UCSD-AML1 (cell line): ENCODE measurements around the gene SPTBN5.
A peak's percentile ranks its signal among the peaks of the same experiment; 100 is the strongest.

Source experiments
- DNase-seq: peaks from one replicate; lab custom pipeline; 2025; ENCODE audit not compliant: unreplicated experiment; lab: John Stamatoyannopoulos, UW

Gene SPTBN5

DNA sequence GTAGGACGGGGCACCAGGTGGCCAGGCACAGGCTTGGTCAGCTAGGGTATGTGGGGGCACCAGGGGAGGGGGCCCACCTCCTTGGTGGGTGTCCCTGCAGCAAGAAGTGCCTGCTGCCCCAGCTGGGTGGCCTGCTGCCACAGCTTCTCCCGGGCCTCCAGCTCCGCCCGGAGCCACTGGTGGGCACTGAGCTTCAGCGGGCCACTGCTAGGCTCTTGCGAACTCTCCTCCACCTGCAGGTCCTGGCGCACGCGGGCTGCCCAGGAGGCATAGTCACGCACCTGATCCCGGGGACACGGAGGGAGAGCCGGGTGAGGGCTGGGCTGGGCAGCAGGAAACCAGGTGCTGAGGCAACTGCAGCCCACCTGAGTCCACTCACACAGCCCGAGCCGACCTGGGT lies 25.5 kb downstream of the SPTBN5 start:
- no peak for DNase-seq

DNA sequence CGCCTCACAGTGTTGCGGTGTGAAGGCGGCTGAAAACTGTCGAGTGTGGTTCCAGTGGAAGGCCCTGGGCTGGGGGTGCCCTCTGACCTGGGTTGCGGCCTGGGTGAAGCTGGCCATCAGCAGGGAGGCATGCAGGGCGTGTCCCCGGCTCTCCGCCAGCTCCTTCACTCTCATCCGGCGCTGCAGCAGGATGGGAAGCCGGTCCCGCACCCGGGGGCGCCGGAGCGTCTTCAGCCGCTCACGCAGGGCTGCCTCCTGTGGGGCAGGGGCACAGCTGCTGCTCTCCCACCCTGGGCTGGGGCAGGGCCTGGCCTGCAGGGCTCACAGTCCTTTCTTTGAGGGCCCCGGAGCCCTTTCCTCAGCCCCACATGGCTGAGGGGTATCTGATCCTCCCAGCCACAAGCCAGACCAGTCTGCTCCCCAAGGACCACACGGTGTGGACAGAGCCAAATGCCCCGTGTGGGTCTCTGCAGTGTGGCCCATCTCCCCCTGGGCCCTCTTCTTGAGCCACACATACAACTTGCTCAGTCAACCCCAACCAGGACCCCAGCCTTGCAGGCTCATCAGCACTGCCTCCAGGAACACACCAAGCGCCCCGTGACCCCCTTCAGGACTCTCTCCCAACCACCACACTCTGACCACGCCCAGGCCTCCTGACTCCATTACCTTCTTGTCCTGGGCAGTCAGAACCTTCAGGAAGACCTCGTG lies 26.8 kb downstream of the SPTBN5 start:
- no peak for DNase-seq

DNA sequence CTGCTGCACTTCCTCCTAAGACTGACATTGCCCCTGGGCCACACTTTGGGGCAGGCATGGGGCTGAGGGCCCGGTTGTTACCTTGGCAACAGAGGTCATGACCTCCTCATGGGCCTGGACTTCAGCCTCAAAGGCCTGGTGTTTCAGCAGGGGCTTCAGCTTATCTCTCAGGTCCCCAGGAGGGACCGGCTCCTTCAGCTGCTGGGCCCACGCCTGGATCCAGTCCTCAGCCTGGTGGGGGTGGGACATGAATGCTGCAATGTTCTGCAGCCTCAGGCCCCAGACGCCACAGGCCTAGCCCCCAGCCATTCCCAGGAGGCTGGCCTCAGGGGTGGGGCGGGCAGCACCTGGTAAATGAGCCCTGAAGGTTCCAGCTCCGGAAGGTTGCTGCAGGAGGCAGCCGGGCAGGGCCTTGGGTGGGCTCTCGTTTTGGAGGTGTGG lies 27.6 kb downstream of the SPTBN5 start:
- DNase-seq: no peak

DNA sequence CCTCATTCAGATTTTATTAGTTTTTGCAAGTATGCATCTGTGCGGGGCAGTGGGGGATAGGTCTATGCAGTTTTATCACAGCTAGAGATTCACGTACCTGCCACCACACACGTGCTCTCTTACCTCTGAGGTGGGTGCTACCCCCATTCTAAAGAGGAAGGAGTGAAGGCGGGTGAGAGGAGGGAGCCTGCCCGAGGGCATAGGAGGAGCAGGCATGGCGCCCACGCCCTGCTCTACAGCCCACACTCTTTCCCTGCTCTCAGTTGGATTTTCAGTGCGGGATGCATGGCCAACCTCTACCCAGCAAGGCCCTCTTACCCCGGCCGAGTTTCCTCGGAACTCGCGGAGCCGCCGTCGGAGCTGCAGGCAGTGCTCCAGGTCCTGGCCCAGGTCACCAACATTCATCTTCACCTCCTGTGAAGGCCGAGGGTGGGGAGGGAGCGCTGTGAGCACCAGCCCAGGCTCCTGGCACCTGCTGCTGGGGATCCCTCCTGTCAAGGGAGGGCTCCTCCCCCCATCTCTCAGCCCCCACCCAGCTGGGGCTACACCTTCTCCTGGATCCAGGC lies 28.3 kb downstream of the SPTBN5 start:
- DNase-seq: no peak

DNA sequence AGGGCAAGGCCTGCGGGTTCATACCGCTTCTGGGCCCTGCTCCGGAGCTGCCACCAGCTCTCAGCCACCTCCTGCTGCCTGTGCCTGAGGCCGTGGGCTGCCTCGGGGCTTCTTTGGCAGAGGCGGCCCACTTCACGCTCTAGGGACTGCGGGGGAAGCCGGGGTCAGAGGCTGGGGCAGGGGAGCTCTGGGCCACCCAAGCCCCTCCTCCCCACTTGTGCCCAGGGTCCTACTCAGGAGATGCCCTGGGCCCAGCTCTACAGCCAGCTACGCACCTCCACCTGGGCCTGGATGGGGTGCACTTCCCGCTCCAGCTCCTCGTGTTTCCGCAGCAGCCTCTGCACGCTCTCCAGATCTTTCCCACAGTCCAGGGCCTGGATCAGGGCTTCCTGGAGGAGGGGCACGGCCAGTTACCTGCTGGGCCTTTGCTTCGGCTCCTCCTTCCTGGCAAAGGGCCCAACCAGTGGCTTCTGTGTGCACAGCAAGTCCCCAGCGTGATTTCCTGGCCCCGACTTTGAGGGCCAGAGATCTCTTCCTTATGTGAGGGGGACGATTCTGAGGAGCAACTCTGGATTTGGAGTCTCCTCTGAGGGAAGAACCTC lies 31.2 kb downstream of the SPTBN5 start:
- DNase-seq: no peak

DNA sequence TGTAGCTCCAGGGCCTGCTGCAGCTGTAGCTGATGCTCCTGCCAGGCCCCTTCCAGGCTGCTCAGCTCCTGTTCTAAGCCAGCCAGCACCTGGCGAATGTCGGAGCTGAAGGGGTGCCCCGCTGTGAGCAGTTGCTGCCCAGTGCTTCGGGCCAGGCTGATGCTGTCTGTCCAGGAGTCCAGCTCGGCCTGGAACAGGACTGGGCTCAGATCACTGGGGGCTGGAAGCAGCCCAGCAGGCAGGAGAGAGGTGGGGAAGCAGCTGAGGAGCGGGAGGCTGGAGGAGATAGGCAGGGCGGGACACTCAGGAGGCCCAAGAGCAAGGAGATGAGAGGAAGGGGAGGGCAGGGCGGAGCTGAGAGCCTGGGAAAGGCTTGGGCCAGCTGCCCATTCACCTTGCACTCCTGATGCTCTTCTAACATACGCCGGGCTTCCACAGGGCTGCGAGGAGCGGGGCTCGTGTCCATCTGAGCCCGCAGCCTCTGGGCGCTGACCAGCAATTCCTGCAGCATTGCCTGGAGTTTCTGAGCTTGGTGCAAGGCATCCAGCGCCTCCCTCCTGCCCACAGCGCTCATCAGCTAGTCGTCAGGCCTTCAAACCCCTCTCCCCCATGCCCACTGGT lies 32.0 kb downstream of the SPTBN5 start:
- no peak for DNase-seq

DNA sequence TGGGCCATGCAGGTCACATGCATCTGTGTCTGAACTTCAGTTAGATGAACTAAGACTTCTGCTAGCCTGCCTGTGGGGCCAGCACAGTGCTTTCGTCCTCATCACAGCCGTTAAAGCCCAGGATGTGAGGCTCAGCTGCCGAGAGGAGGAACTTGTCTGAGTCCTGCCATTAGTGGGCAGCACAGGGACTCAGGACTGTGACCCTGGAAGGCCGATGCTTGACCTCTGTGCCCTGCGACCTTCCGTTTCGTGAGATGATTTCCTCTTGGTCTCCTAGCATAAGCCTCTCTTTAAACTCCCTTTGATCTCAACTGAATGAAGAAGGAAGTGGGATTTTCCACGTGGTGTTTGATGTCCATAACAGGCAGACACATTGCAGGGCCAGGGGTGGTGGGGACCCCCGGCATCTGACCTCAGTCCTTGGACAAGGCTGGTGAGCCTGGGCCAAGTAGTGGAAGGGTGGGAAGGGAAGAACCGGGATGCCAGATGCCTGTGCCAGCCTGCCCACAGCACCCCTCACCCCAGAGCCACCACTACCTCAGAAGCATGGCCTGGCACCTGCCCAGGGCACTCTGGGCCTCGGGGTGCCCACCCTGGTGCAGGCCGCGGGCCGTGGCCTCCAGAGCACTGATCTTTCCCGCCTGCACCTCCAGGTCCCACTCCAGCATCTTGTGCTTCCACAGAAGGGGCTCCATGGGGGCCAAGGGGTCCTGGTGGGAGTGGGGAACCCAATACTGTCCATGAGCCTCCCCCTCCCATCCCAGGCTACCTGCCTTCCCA lies 33.6 kb downstream of the SPTBN5 start:
- peak; percentile 38 for DNase-seq

DNA sequence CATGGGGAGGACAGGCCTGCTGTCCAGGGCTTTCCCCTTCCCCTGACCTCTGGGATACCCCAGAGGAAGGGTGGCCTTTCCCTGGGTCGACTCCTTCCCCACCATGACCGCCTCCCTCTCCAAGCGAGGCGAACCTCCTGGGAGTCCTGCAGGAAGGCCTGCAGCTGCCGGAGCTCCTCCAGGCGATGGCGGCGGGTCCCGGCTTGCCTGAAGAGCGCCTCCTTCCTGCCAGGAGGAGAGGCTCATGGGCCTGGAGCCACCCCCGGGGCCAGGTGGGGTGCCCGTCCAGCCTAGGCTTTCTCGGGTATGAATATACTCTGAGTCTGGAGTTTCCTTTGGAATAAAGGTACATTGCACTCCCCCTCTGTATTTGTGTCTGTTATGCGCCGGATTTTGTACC lies 35.1 kb downstream of the SPTBN5 start:
- DNase-seq: no peak

DNA sequence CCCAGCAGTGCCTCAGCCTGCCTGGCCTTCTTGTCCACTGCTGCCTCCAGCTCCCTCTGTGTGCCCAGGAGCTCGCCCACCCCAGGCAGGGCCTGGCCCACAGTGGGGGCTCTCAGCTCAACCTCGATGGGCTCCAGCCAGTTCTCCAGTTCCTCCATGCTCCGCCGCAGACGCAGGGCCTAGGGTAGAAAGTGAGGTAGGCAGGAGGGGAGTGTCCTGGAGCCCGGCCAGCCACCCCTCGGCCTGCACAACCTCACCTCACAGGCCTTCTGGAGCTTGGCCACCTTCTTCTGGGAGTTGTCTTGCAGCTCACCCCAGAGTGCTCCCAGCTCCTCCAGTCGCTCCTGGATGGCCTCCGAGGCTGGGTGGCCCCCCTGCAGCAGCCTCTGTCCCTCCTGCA lies 36.5 kb downstream of the SPTBN5 start:
- DNase-seq: no peak

DNA sequence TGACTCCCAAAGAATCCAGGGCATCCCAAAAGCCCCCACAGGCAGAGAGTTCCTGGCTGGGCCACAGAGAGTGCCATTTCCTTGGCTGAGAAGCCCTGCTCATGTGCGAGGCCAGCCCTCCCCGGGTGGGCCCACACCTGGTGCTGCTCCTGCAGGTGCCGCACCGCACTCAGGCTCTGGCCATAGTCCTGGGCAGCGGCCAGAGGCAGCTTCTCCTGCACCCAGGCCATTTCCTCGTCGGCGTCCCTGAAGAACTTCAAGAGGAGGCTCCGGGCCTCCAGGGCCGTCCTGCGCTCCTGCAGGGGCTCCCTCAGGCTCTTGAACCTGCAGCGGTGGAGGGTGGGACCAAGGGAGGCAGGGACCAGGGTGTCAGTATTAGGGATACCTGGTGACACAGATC lies 37.1 kb downstream of the SPTBN5 start:
- DNase-seq: no peak

DNA sequence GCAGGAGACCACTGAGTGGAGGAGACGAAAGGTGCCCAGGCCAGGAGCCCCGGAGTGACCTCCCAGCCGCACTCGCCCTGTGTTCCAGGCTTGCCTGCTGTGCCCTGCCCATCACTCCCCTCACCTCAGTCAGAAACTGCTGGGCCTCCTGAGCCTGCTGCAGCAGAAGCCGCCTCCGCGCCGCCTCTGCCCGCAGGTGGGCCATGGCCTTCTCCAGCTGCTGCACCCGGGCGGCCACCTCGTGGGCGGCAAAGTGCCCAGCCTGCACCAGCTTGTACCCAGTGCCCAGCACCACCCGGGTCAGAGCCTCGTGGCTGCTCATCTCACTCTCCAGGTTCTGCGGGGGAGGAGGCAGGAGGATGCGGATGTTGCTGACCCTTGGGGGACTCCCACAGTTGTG lies 37.6 kb downstream of the SPTBN5 start:
- no peak for DNase-seq

DNA sequence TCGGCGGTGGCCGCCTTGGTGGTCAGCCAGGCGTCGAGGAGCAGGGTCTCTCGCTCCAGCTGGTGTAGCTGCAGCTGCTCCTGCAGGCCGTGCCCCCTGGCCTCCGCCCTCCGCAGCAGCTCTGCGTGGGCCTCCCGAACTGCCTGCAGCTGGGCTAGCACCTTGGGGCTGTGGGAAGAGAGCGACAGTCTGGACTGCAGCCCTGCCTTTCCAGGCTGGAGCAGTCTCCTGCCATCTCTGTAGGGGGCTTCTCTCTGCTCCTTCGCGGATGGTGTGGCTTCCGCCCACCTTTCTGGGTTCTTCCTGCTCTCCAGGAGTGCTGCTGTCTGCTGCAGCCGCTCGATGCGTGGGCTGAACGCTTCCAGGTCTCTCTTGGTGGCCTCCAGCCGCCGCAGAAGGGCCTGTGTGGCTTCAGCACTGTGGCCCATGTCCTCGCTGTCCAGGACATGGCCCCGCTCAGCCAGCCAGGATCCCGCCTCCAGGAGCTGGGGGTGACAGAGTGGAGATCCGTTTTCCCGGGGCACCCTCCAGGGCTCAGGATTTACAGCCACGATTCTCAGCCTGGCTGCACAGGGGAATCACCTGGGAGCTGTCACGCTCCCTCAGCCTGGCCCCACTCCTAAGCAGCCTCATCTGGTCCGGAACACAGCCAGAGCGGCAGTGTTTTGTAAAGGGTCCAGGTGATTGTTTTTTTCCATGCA lies 38.4 kb downstream of the SPTBN5 start:
- no peak for DNase-seq

DNA sequence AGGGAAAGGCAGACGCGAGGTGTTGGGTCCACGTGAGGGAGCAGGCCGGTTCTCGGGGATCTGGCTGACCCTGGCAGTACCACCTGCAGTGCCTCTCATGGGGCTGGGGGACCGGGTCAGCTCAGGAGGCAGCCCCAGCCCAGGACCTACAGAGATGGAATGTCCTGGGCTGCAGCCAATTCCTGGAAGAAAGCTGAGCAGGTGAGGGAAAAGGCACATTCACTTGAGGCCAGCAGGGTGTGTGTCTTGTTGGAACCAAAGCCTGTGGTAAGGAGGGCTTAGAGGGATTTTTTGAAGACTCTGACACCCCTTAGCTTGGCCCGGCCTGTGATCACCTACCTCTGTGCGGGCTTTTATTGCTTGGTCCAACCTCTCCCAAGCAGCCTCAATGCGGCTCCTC lies 39.4 kb downstream of the SPTBN5 start:
- DNase-seq: no peak

DNA sequence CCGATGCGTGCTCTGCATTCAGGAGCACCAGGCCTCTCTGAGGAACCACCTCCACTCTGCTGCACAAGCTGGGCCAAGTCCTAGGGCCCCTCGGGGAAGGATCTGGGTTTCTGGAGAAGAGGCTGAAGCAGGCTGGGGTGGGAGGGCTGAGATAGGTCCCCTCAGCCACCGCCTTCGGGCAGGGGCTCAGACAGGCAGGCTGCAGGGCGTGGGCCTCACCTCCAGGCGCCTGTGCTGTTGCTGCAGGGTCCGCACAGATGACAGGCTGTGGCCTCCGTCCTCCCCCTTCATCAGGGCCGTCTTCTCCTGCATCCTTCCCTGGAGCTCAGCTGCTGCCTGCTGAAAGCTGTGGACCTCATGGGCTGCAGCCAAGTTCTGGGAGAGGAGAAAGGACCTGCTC lies 40.0 kb downstream of the SPTBN5 start:
- DNase-seq: no peak

DNA sequence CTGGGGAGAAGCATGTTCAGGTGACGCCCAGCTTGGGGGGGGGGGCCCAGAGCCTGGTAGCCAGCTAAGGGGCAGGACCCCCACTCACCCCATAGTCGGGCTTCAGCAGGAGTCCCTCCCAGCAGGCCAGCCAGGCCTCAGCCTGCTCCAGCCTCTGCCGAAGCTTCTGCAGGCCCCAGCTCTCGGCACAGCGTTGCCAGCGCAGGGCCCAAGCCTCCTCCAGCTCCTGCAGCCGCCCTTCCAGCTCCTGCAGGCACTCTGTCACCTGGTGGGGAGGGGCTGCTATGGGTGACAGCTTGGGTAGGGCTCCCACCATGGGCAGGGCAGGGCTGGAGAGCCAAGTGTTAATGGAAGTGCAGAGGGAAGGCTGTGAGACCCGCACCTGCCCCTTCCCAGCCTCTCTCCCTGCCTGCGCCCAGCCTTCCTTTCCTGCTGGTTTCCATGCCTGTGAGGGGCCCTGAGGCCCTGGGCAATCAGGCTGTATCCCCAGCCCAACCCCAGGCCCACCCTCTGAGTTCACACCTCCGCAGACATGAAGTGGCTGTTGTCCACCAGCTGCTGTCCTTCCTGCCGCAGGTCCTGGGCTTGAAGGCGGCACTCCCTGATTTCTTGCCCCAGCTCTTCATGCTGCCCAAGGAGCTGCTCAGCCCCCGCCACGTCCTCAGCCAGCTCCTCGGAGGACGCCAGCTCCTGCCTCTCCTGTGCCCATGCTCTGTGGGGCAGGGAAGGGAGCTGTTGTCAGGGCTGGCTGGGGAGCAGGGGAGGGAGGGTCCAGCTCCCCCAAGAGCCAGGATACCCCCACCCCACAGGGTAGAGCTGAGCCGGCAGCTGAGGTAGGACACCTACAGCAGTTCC lies 40.9 kb downstream of the SPTBN5 start:
- DNase-seq: no peak

DNA sequence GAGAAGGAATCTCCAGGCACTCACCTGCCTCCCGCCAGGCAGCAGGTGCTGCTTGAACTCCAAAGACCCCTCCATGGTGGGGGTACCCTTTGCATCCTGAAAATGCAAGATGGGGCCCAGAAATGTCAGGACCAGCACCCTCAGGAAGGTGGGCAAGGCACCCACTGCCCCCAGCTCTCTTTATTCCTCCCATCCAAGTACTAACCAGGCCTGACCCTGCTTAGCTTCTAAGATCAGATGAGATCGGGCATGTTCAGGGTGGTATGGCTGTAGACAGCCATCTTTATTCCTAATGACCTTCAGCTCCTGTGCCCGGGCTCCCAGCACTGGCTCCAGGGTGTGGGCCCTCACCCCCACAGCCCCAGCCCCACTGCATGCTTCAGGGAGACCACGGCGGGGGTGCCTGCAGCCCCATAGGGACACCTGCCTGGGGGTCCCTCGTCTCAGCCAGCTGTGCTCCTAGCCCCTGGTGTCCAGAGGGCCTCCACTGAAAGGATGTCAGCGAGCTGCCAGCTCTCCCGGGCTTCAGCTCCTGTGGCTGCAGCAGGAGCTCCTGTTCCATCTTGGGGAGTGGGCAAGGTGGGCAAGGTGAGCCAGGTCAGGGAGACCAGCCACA lies 42.0 kb downstream of the SPTBN5 start:
- DNase-seq: no peak

DNA sequence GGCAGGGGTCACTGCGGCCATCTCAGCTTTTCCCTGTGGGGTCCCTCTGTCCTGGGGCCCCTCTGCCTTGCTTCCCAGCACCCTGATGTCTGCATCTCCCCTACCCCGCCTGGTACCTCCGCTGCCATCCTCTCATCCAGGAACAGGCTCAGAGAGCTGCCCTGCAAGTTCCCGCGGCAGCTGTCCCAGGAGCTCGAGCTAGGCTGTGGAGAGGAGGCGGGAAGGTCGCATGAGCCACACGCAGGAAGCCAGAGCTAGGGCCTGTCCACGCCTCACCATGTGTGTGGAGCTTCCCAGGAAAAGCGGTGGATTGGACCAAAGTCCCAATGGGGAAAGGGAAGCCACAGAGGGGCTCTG lies 42.7 kb downstream of the SPTBN5 start:
- no peak for DNase-seq

DNA sequence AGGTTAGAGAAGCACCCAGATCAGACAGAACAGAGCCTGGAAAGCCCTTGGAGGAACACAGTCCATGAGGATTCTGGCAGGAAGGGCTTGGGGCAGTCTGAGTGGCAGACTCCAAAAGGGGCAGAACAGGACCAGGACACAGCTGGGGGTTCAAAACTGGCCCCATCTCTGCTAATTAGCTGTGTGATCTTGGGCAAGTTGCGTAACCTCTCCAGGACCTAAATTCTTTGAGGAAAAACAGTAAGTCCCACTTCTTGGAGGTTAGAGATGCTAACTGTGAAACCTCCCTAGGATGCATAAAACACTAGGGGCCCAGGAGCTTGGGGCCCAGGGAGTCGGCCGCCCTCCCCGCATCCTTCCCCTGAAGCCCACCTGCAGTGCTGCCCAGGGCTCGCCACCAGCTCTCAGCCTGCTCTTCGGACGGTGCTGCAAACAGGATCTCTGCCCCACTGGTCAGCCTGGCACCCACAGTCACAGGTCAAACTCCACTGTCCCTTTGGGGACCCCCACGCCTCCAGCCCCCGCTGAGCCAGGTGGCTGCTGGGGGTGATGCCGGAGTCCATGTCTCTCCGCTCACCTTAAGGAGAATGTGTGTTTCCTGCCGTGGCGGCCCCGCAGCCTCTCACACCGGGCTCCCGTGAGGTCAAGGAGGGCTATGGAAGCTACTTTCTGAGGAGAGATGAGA lies 43.2 kb downstream of the SPTBN5 start:
- no peak for DNase-seq

DNA sequence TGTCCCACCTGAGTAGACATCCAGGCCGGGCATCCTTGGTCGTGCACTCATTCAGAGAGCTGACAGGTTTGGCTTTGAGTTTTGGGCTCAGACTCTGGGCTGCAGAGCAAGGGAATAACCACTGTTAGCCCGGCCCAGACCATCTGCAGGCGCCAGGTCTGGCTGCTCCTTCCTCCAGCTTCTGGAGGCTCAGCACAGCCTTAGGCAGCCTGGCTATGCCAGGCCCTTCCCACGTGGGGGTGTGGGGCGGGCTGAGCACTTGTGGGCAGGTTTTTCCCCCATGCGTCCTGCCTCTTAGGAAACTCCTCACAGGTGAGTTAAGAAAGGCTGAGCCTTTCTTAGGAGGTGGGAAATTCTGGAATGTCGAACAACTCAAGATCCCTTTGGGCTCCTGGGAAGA lies 44.0 kb downstream of the SPTBN5 start:
- DNase-seq: no peak
